ENCODE results near the gene RAD17. TPM values are rescaled to one million over a fixed set of nuclear protein-coding genes. Genes with fewer than 3 reads are reported as not detected.
"Not testable (repeated sequence)": the region's sequence is repeated elsewhere in the genome, so short reads cannot be mapped to it uniquely, and the experiment has no call there.

Gene RAD17
- total RNA-seq, 1 experiment from 2014 or later: 19.3 TPM

DNA sequence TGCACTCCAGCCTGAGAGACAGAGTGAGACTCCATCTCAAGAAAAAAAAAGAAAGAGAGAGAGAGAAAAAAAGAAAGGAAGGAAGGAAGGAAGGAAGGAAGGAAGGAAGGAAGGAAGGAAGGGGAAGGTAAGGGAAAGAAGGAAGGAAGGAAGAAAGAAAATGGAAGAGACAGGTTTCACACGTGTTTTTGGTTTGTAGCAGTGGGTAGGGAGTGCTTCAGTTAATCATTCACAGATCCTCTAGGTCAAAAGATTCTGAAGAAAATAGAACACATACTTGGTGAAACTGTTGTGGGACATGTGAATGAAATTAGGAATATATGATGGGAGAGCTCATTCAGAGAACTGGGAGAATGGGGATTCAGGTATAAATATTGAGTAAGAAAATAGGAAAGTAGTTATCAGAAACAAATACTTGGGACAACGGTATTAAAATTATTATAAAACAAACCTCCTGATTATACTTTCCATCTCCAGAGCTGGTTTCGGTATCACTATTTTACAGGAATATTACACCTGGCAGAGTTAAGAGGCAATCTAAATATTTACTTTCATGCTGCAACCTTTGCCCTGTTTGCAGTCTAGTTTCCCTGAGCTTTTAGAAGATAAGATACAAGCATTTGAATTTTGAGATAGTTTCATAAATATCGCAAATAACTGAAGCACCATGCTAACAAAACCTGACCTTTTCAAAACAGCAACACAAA lies 82.5 kb downstream of the RAD17 start:
- intact Hi-C loops (cut with micrococcal nuclease; ENCODE audit: unreplicated experiment): no loop called here
- H3K27me3 ChIP-seq (replicated peaks; ENCODE audit: insufficient read depth, low read depth, low read length, poor library complexity): no peaks in the 10 kb centered on the region
- POLR2A ChIA-PET (ENCODE audit: low non-redundant PET): no interaction called here
- no peak overlapping the region for H3K4me3 ChIP-seq (ENCODE audit: low read depth, low read length, poor library complexity, severe bottlenecking)
- CTCF ChIA-PET: no interaction called here
- H3K9me3 ChIP-seq (ENCODE audit: low read depth, low read length, poor library complexity, severe bottlenecking): no peaks in the 10 kb centered on the region
- H3K27ac ChIP-seq (ENCODE audit: low read depth, low read length, poor library complexity, severe bottlenecking): no peak overlapping the region
- no peaks in the 10 kb centered on the region for H3K4me1 ChIP-seq (ENCODE audit: insufficient read depth, low read length, poor library complexity, severe bottlenecking)
- BruUV-seq (replicated peaks): no TSS peak
- no peak for DNase-seq (ENCODE audit: low spot score)
- TF ChIP-seq, protein P1, sequence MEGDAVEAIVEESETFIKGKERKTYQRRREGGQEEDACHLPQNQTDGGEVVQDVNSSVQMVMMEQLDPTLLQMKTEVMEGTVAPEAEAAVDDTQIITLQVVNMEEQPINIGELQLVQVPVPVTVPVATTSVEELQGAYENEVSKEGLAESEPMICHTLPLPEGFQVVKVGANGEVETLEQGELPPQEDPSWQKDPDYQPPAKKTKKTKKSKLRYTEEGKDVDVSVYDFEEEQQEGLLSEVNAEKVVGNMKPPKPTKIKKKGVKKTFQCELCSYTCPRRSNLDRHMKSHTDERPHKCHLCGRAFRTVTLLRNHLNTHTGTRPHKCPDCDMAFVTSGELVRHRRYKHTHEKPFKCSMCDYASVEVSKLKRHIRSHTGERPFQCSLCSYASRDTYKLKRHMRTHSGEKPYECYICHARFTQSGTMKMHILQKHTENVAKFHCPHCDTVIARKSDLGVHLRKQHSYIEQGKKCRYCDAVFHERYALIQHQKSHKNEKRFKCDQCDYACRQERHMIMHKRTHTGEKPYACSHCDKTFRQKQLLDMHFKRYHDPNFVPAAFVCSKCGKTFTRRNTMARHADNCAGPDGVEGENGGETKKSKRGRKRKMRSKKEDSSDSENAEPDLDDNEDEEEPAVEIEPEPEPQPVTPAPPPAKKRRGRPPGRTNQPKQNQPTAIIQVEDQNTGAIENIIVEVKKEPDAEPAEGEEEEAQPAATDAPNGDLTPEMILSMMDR (conservative IDR thresholded peaks at IDR 0.05; ENCODE audit: low read depth, low read length): no peak
- no peak for TF ChIP-seq EZH2 (IDR thresholded peaks at IDR 0.05; ENCODE audit: borderline replicate concordance, low read depth, low read length, poor library complexity, severe bottlenecking)
- H3K36me3 ChIP-seq (ENCODE audit: insufficient read depth, low read length, poor library complexity, severe bottlenecking): no peaks in the 10 kb centered on the region

DNA sequence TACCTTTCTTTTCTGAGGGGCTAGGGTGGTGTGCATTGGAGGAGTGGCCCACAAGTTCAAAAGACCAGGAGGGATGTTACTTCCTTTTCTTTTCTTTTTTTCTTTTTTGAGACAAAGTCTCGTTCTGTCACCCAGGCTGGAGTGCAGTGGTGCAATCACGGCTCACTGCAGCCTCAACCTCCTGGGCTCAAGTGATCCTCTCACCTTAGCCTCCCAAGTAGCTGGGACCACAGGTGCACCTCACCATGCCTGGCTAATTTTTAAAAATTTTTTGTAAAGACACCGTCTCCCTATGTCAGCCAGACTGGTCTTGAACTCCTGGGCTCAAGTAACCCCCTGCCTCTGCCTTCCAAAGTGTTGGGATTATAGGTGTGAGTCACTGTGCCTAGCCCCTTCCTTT lies 83.9 kb downstream of the RAD17 start:
- intact Hi-C loops (cut with micrococcal nuclease; ENCODE audit: unreplicated experiment); BruUV-seq (replicated peaks); H3K36me3 ChIP-seq (ENCODE audit: insufficient read depth, low read length, poor library complexity, severe bottlenecking); H3K4me3 ChIP-seq (ENCODE audit: low read depth, low read length, poor library complexity, severe bottlenecking); H3K4me1 ChIP-seq (ENCODE audit: insufficient read depth, low read length, poor library complexity, severe bottlenecking); H3K27me3 ChIP-seq (replicated peaks; ENCODE audit: insufficient read depth, low read depth, low read length, poor library complexity); H3K9me3 ChIP-seq (ENCODE audit: low read depth, low read length, poor library complexity, severe bottlenecking); DNase-seq (ENCODE audit: low spot score); H3K27ac ChIP-seq (ENCODE audit: low read depth, low read length, poor library complexity, severe bottlenecking); POLR2A ChIA-PET (ENCODE audit: low non-redundant PET): not testable (repeated sequence)
- CTCF ChIA-PET: interaction anchor here (0.5 kb wide), 1 partner anchor 16 kb away, joined by 4 read pairs; no protein-coding TSS in a partner anchor

DNA sequence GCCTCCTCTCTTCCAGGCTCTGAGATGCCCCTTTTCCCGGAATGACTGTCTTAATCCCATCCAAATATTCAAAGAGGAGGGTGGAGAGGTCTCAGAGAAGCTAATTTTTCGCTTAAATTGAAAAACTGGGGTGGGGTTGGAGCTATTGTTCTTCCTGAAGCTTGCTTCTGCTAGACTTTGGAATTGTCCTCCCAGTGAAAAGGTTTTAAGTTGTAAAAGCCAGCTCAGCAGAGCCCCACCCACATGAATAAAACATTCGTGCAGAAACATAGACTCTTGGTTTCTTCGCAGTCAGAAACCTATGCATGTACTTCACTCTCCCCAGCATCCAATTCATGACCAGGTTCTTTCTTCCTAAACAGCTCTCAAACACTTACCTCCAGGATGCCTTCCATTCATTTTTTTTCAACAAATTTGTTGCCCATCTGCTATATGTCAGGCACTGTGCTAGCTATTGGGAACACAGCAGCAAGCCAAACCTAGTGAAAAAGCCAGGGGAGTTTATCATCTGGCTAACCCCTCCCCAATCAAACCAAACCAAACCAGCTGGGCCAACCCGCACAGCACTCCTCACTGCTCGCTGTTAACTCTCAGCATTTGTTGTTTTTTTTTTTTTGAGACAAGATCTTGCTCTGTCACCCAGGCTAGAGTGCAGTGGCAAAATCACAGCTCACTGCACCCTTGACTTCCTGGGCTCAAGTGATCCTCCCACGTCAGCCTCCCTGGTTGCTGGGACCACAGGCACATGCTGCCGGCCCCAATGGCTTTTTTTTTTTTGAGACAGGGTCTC lies 85.0 kb downstream of the RAD17 start:
- Histone ChIP-seq H3K36me3 (ENCODE audit: insufficient read depth, low read length, poor library complexity, severe bottlenecking) (no peaks in the 10 kb centered on the region), H3K27me3 (replicated peaks; ENCODE audit: insufficient read depth, low read depth, low read length, poor library complexity) (no peaks in the 10 kb centered on the region), H3K9me3 (ENCODE audit: low read depth, low read length, poor library complexity, severe bottlenecking) (no peaks in the 10 kb centered on the region), H3K4me1 (ENCODE audit: insufficient read depth, low read length, poor library complexity, severe bottlenecking) (no peaks in the 10 kb centered on the region), H3K4me3 (ENCODE audit: low read depth, low read length, poor library complexity, severe bottlenecking) (no peak overlapping the region), H3K27ac (ENCODE audit: low read depth, low read length, poor library complexity, severe bottlenecking) (no peak overlapping the region)
- ChIA-PET CTCF (no interaction called here), POLR2A (ENCODE audit: low non-redundant PET) (no interaction called here)
- TF ChIP-seq, protein P1 (conservative IDR thresholded peaks at IDR 0.05; ENCODE audit: low read depth, low read length): no peak
- no peak for DNase-seq (ENCODE audit: low spot score)
- intact Hi-C loops (cut with micrococcal nuclease; ENCODE audit: unreplicated experiment): no loop called here
- BruUV-seq (replicated peaks): no TSS peak

DNA sequence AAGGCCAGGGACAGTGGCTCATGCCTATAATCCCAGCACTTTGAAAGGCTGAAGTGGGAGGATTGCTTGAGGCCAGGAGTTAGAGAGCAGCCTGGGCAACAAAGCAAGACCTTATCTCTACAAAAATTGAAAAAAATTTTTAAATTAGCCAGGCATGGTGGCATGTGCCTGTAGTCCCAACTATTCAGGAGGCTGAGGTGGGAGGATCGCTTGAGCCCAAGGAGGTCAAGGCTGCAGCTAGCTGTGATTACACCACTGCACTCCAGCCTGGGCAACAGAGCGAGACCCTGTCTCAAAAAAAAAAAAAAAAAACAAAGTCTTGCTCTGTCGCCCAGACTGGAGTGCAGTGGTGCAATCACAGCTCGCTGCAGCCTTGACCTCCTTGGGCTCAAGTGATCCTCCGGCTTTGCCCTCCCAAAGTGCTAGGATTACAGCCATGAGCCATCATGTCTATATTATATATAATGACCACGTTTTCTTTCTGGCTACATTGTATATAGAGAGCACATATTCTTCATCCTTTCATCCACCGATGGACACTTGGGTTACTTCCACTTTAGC lies 85.9 kb downstream of the RAD17 start:
- H3K9me3 ChIP-seq (ENCODE audit: low read depth, low read length, poor library complexity, severe bottlenecking); intact Hi-C loops (cut with micrococcal nuclease; ENCODE audit: unreplicated experiment); H3K4me1 ChIP-seq (ENCODE audit: insufficient read depth, low read length, poor library complexity, severe bottlenecking); H3K27ac ChIP-seq (ENCODE audit: low read depth, low read length, poor library complexity, severe bottlenecking); CTCF ChIA-PET; BruUV-seq (replicated peaks); H3K4me3 ChIP-seq (ENCODE audit: low read depth, low read length, poor library complexity, severe bottlenecking); POLR2A ChIA-PET (ENCODE audit: low non-redundant PET); H3K27me3 ChIP-seq (replicated peaks; ENCODE audit: insufficient read depth, low read depth, low read length, poor library complexity); DNase-seq (ENCODE audit: low spot score); H3K36me3 ChIP-seq (ENCODE audit: insufficient read depth, low read length, poor library complexity, severe bottlenecking): not testable (repeated sequence)

Measured in A673 (cell line).